ENCODE data around the gene MTA3. TPM values are rescaled to one million over a fixed set of nuclear protein-coding genes. Genes with fewer than 3 reads are reported as not detected.

MTA3 gene
- total and polyA plus RNA-seq, 2 donors (not counting 3 experiments of a cell fraction or from before 2014, with no cell fraction given): 36.3 to 53.3 TPM

GRCh38 chr2:42614838-42615237 is 46.4 kb downstream of the MTA3 start:
- peaks cover 2% of the 10 kb centered on the region for H3K79me2 ChIP-seq (ENCODE audit: control insufficient read depth, insufficient read depth, low read length)
- TF ChIP-seq FOS (IDR thresholded peaks at IDR 0.05; ENCODE audit: borderline replicate concordance, insufficient read depth, low read length) (no peak), MAX (IDR thresholded peaks at IDR 0.05; ENCODE audit: insufficient read depth, insufficient read length) (no peak), GATA2 (IDR thresholded peaks at IDR 0.05; ENCODE audit: insufficient read depth, insufficient read length, low read depth, low read length) (no peak), MYC (IDR thresholded peaks at IDR 0.05; ENCODE audit: low read depth, low read length) (no peak), POLR2A (IDR thresholded peaks at IDR 0.05; ENCODE audit: low read depth, low read length) (no peak), EZH2 (IDR thresholded peaks at IDR 0.05; ENCODE audit: borderline replicate concordance, low read depth, low read length, severe bottlenecking) (no peak), POLR2AphosphoS5 (IDR thresholded peaks at IDR 0.05; ENCODE audit: insufficient read depth, low read depth, low read length) (no peak), CTCF (IDR thresholded peaks at IDR 0.05; ENCODE audit: extremely low read depth in 1 of 2, insufficient read depth in 1 of 2, low read depth in 1 of 2, low read length in 2 of 2) (no peak), JUN (IDR thresholded peaks at IDR 0.05; ENCODE audit: borderline replicate concordance, insufficient read depth, insufficient read length, low read depth) (no peak)
- ChIA-PET CTCF (interaction anchor here (0.7 kb wide), 2 partner anchors 20 to 193 kb away, joined by 3 to 4 read pairs; no protein-coding TSS in a partner anchor), POLR2A (no interaction called here)
- no peak for DNase-seq (ENCODE audit: low read depth, low spot score)
- BruUV-seq (replicated peaks): no TSS peak
- H4K20me1 ChIP-seq (replicated peaks; ENCODE audit: control insufficient read depth, extremely low read depth, insufficient read depth, low read length): no peaks in the 10 kb centered on the region
- no peak overlapping the region for H2AFZ ChIP-seq (ENCODE audit: low read depth, low read length)
- H3K27ac ChIP-seq (ENCODE audit: insufficient read depth, low read depth, low read length): no peak overlapping the region
- peaks cover 25% of the 10 kb centered on the region for H3K4me1 ChIP-seq (ENCODE audit: control insufficient read depth, extremely low read depth, insufficient read depth, low read length)
- H3K9me1 ChIP-seq (replicated peaks; ENCODE audit: control insufficient read depth, extremely low read depth, insufficient read depth, low read length): no peaks in the 10 kb centered on the region
- no peak overlapping the region for H3K9ac ChIP-seq (replicated peaks; ENCODE audit: extremely low read depth, insufficient read depth, low read length)
- no peak for FAIRE-seq
- no peak overlapping the region for H3K4me3 ChIP-seq (replicated peaks in 1 of 3; ENCODE audit: insufficient read depth in 1 of 3, low read depth in 1 of 3, low read length in 3 of 3)
- intact Hi-C loops (cut with micrococcal nuclease) (no loop called here), dilution Hi-C loops (cut with MboI; ENCODE audit: extremely low pct_ligation_motif_present, low sequenced_read_pairs) (no loop called here)
- H3K27me3 ChIP-seq (ENCODE audit: control insufficient read depth in 2 of 2, insufficient read depth in 2 of 2, low read length in 2 of 2): no peaks in the 10 kb centered on the region
- H3K36me3 ChIP-seq (ENCODE audit: control insufficient read depth in 2 of 2, extremely low read depth in 1 of 2, insufficient read depth in 2 of 2, low read length in 2 of 2): peaks cover 7 to 11% of the 10 kb centered on the region in 2 experiments
- no peaks in the 10 kb centered on the region for H3K9me3 ChIP-seq (replicated peaks; ENCODE audit: control insufficient read depth, insufficient read depth, low read length)
- no peak overlapping the region for H3K4me2 ChIP-seq (ENCODE audit: insufficient read depth, low read length)

Data from endothelial cell of umbilical vein (primary cell).